NCI-H2227 (cell line): ENCODE measurements around the gene TEX9.
A peak's percentile ranks its signal among the peaks of the same experiment; 100 is the strongest.

Experiments
- DNase-seq: peaks from one replicate; lab custom pipeline; 2025; ENCODE audit not compliant: unreplicated experiment; lab: John Stamatoyannopoulos, UW

TEX9 gene

DNA sequence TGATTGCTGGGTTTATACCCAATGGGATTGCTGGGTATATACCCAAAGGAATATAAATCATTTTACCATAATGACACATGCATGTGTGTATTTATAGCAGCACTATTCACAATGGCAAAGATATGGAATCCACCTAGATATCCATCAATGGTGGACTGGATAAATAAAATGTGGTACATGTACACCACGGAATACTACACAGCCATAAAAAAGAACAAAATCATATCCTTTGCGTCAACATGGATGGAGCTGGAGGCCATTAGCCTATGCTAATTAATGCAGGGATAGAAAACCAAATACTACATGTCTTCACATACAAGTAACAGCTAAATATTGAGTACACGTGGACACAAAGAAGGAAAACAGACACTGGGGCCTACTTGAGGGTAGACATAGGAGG lies 77.1 kb downstream of the TEX9 start:
- no peak for DNase-seq

DNA sequence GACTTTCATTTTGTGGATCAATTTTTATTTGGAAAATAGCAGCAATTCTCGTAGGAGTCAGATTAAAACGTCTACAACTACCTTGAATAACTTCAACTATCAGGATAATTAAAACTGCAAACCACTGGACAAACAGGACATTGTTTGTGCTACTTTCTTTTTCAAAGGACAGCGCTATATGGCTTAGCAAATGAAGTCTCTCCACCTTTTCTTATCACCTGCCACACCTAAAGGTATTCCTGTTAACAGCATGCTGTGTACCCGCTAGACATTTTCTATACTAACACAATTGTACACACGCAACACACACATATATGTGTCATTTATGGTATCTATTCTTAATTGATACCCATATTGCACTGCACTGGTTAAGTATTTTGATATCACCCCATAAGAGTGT lies 80.5 kb downstream of the TEX9 start:
- DNase-seq: no peak

DNA sequence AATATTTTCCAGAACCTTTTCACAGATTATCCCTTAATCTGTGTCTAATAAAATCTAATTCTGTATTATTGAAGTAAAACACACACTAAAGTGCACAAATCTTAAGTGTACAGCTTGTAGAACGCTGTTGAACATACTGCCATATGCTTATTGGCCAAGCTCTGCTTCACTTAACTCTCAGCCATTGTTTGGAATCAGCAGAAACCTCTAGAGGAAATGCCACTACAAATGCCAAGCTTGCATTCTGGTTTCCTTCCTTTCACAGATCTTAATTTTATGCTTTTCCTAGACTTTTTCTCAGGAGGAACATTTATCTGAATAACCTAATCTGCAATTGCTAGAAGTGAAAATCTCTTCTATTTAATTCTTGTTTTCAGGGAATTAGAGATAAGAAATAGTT lies 89.6 kb downstream of the TEX9 start:
- no peak for DNase-seq

DNA sequence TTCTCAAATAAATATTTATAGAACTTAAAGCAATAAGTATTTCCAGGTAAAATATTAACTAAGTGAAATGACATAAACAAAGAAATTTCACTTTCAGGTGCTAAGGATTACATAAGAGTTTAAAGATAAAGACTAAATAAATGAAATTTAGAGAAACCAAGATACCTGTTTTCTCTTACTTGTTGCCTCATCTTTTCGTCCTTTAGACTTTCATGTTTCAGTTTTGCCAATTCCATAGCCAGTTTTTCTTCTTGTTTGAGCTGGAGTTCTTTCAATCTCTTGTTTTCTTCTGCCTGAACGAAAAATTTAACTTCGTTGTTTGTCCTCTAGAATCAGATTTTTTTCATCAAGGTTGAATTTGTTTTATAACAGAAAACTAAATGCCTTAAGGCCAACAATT lies 91.0 kb downstream of the TEX9 start:
- DNase-seq: no peak

DNA sequence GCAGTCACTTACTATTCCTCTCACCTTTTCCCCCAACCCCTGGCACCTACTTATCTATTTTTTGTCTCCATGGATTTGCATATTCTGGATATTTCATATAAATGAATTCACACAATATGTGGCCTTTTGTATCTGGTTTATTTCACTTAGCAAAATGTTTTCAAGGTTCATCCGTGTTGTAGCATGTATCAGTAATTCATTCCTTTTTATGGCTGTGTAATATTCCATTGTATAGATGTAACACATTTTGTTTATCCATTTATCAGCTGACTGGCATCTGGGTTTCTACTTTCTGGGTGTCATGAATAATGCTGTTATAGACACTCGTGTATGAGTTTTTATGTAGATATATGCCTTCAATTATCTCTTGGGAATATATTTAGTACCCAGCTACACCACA lies 93.9 kb downstream of the TEX9 start:
- DNase-seq: no peak

DNA sequence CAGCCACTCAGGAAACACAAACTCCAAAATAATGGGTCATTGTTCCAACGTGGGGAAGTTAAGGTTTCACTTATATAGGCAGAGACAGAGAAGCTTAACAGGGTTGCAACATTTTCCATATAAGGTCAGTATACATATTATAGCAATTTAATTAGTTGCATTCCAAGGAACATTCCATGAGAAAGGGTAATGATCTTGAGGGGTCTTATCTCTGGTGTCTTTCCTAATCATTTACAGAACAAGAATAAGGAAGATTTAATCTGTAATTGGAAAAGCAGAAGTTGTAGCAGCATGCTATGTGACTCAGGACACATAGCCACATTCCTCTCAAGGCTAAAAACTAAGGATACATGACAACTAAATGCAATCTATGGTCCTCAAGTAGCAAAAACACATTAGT lies 94.8 kb downstream of the TEX9 start:
- DNase-seq: no peak

DNA sequence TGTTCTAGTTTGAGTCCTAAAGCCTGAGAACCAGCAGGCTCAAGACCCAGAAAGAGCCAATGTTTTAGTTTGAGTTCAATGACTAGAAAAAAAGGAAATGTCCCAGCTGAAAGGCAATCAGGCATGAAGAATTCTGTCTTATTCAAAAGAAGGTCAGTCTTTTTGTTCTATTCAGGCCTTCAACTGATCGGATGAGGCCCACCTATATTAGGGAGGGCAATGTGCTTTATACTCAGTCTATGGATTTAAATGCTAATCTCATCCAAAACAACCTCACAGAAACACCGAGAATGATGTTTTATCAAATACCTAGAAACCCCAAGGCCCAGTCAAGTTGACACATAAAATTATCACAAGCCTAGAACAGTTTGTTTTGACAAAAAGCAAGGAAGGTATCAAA lies 95.7 kb downstream of the TEX9 start:
- DNase-seq: no peak

DNA sequence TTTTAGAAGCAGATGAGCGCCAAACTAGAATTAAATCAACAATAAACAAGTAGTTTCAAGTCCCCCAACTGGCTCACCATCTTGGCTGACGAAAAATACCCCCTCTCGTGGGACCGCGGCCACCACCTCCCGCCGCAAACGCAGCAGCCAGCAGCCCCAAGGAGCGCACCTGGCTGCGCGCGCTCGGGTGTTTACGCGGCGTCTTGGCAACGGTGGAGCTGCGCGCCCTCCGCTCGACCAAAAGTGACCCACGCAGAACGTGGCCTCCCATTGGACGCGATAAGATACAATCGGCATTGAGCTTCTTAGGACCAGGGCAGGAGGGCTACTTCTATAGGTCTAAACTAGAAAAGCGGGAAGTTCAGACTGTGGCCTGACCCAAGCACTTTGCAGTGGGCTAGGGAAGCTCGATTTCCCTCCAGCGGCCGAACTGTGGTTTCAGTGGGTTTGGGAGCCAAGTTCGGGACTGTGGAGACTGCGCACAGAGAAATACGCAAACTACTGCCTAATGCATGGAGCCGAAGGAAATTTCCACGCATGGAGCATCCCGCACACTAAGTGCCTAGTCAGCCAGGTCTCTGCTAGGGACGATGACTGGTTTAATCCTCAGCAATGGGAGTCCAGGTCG lies 99.8 kb downstream of the TEX9 start, which contains the start of gene MNS1:
MNS1 (minus strand) TSS at position 245 of the 628 bp plus-strand sequence; CDS start at position 80, 165 bp downstream.
- DNase-seq: peak; percentile 95

DNA sequence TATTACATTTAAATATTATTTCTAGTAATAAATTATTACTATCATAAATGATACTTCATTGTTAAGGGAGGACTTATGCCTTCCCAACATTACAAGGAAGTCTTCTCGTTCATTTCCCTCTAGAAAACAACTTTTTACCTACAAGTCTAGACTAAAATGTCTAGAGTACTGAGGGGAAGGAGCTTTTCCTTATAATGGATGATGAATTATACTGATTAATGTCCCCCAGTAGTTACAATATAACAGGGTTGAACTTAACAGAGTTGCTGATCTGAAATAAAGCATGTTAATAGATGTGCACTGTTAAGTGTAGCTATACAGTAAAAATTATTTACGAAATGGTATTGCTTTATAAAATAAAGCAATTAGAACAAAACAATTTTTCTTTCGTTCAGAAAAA lies 102.4 kb downstream of the TEX9 start:
- no peak for DNase-seq

DNA sequence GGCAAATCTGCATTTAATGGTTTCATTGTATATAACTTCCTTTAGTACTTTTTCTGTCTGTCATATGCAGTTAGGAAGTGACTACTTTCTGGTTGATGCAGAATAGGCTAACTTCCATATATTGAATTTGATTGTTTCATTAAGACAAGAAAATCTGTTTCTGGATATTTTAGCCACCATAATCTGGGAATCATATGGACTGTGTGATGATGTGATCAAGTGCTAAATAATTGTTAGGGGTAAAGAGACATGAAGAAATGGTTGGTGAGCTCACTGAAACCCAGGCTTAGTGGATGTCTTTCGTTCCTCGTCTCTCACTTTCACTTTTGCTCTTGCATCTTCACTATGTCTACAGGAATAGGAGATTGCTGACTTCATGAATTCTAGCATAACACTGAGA lies 103.2 kb downstream of the TEX9 start:
- DNase-seq: no peak

DNA sequence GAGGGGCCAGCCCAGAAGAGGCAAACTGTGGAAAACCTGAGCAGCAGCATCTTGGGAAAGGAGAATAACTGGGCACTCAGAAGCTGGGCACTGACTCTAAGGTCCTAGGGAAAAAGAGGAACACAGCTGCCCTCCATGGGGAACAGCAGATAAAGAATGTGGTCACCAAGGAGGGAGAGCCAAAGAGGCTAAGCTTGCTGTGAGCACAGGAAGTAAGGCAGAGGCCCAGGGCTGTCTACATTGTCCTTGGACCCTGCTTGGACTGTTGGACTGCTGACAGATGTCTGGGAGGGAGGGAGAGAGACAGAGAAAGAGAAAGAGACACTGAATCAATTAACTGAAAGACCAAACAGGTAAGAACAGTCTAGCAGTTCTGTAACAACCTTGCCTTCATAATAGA lies 104.3 kb downstream of the TEX9 start:
- no peak for DNase-seq

DNA sequence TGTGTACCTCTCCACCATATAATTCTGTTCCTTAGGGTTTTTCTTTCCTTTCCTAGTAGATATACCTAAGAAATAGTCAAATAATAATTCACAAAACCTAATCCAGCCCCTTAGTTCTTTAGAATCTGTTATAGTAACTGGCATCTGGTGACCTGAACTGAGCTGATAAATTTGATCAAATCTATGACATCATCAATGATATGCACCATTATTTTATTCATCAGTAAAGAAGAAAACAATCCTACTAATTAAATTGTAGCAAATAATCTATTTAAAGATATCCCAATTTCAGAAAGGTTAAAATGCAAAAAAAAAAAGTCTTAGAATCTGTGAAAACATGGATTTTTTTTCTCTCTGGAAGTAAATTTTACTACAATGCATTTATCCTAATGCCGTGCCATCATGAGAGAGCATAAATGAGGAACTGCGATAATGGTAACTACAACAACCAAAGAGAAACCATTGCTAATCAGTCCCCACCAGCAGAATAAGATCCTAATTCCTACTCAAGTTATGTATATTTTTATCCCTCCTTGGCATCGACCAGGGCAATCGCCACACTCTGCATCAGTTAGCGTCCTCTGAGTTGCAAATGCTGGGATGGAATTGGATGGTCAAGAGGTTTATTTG lies 106.3 kb downstream of the TEX9 start:
- DNase-seq: no peak

DNA sequence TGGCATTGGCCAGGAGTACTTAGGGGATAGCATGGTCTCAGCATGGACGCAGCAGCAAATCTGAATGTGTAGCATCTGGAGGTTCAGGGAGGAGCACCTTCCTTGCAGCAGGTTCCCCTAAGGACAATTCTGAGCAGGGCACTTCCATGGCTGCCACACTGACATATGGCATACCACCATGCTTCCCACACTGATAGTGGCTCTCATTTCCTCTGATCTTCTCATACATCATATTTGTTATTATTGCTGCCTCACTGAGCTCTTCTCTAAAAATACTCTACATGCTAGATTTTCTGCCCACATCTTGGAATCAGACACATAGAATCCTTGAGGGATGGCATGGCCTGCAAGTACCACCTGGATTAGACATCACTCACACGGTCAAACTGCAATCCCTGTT lies 107.1 kb downstream of the TEX9 start:
- no peak for DNase-seq

DNA sequence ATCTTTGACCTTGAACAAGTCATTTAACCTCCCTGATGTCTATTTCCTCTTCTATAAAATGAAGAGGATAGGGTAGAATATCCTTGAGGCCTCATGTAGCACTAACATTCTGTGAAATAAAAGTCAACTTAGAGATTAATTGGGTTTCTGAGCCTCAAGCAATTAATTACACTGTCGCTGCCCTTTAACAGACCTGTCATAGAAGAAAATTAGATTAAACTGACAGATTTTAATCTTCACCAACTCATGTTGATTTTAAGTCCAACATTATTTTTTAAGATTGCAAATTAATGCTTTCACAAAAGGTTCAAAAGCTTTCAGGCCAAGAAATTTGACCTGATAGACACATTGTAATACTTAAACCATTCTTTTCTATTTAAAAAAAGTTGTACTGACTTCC lies 107.8 kb downstream of the TEX9 start:
- no peak for DNase-seq

DNA sequence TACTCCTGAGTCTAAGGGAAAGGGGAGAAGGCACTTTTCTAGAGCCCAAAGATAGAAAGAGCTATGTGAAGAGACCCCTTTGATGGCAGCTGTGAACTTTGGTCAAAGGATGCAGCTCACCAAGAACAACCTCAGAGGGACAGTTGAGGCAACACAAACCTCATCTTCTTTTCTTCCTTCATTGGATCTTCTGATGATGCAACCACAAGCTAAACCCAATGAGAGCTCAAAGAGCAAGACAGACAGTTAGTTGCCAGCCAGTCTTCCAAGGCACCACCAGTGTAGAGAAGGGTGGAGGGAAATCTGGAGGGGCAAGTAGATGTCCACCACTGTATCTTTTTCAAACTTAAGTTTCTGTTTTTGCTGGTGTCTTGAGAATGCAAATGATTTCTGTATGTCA lies 110.1 kb downstream of the TEX9 start:
- DNase-seq: no peak
